AG10803 (cell line): Measurements from ENCODE around the gene COL23A1.
"Not testable (repeated sequence)": the region's sequence is repeated elsewhere in the genome, so short reads cannot be mapped to it uniquely, and the experiment has no call there.

Experiments used
- DNase-seq: peaks from one replicate; pipeline ENCODE4 v3.0.0; 2010; ENCODE audit warnings: low read depth
- H3K4me3 ChIP-seq: 2 replicates; pipeline ENCODE4 v1.5.1; 2011; ENCODE audit warnings: mild to moderate bottlenecking, low read length, control low read depth
- CTCF ChIP-seq: conservative IDR thresholded peaks from 2 replicates; pipeline ENCODE4 v1.5.1; 2011; ENCODE audit warnings: mild to moderate bottlenecking, low read length, control low read depth, inconsistent platforms

Gene COL23A1

GRCh38 chr5:178259623-178260536 is 330.3 kb downstream of the COL23A1 start:
- DNase-seq, result no peak
- H3K4me3 ChIP-seq, result no peak overlapping the region
- no peak for TF ChIP-seq CTCF

- TF ChIP-seq CTCF, result no peak
- no peak overlapping the region for H3K4me3 ChIP-seq
- DNase-seq, result no peak
These were observed 332.5 kb downstream of the COL23A1 start for GRCh38 chr5:178257650-178258049.

GRCh38 chr5:178256746-178257145 is 333.4 kb downstream of the COL23A1 start:
- no peak overlapping the region for H3K4me3 ChIP-seq
- TF ChIP-seq CTCF, result no peak
- DNase-seq, result no peak

- DNase-seq, result not testable (repeated sequence)
These were observed 336.6 kb downstream of the COL23A1 start for GRCh38 chr5:178253632-178254031.

GRCh38 chr5:178252258-178252657 is 337.9 kb downstream of the COL23A1 start:
- no peak for TF ChIP-seq CTCF
- DNase-seq, result no peak
- H3K4me3 ChIP-seq, result no peak overlapping the region

More at GRCh38 chr5:178253632-178254031, 336.6 kb downstream of the COL23A1 start:
- H3K4me3 ChIP-seq, result not testable (repeated sequence)

GRCh38 chr5:178250263-178250662 is 339.9 kb downstream of the COL23A1 start:
- no peak for TF ChIP-seq CTCF
- H3K4me3 ChIP-seq, result no peak overlapping the region
- no peak for DNase-seq

- no peak overlapping the region for H3K4me3 ChIP-seq
- DNase-seq, result peak; percentile 94
- TF ChIP-seq CTCF, result no peak
These were observed 340.8 kb downstream of the COL23A1 start for GRCh38 chr5:178249191-178249989.
